ENCODE results near the gene OCA2.

- TF ChIP-seq POLR2AphosphoS5 (IDR thresholded peaks at IDR 0.05; ENCODE audit: low read depth) (no peak), REST (IDR thresholded peaks at IDR 0.05; ENCODE audit: insufficient replicate concordance, low read depth) (no peak)
These were observed 51.8 kb downstream of the OCA2 start for GRCh38 chr15:28047277-28047676.

Measured in HL-60 (cell line).